Right renal cortex interstitium (tissue), 3 donors: Measurements from ENCODE around the gene SMIM44. TPM values are rescaled to one million over a fixed set of nuclear protein-coding genes. Genes with fewer than 3 reads are reported as not detected.
A peak's percentile ranks its signal among the peaks of the same experiment; 100 is the strongest.

ENCODE experiments used
- DNase-seq, 3 donors: peaks; one replicate each; pipeline ENCODE4 v3.0.0-alpha.2; 2013; ENCODE audit warnings: low read depth in 3 of 3, low spot score in 2 of 3
- polyA plus RNA-seq, 3 donors: library from polyadenylated mRNA; unstranded; fragments of 120-200 nt; gene quantifications; one replicate each; pipeline ENCODE4 v1.2.1, GENCODE V29; 2013; ENCODE audit not compliant: insufficient read length in 3 of 3

Gene SMIM44
- polyA plus RNA-seq, 3 donors = not detected

- no peak for DNase-seq
Observed at GRCh38 chr19:3501780-3502179, 18.5 kb upstream of the SMIM44 start.

GRCh38 chr19:3500429-3501101, 17.3 kb upstream of the SMIM44 start, which contains the start of gene DOHH:
Gene DOHH (minus strand): TSS chr19:3500674. CDS start chr19:3496814, 3,860 bp downstream.
- DNase-seq = peak; percentile 94 to 96 (median 96)

DNA sequence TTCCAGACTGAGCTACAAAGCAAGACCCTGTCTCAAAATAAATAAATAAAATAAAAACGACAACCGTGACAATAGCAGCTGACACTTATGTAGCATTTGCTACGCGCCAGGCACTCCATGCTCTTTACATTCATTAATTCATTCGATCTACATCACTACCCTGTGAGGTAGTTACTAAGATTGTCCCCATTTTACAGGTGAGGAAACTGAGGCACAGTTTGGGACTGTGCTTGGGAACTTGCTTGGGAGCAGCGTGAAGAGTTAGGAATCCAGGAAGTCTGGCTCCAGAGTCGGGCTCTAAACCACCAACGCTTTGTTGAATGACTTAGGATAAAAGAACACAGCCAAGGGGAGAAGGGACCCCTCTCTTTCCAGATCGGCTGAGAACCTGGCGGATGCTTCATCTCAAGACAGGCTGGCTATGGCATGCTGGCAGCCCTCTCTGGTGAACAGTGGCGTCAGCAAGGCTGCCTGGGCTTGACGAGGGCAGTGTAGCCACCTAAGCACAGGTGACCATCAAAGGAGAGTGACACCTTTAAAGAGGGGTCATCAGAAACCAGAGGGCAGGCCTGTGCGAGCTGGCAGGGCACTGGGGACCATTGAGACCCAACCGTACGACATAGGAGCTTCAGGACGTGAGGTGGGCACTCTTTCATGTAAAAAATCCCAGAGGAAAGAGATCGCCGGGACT, 16.6 kb upstream of the SMIM44 start:
- no peak for DNase-seq

DNA sequence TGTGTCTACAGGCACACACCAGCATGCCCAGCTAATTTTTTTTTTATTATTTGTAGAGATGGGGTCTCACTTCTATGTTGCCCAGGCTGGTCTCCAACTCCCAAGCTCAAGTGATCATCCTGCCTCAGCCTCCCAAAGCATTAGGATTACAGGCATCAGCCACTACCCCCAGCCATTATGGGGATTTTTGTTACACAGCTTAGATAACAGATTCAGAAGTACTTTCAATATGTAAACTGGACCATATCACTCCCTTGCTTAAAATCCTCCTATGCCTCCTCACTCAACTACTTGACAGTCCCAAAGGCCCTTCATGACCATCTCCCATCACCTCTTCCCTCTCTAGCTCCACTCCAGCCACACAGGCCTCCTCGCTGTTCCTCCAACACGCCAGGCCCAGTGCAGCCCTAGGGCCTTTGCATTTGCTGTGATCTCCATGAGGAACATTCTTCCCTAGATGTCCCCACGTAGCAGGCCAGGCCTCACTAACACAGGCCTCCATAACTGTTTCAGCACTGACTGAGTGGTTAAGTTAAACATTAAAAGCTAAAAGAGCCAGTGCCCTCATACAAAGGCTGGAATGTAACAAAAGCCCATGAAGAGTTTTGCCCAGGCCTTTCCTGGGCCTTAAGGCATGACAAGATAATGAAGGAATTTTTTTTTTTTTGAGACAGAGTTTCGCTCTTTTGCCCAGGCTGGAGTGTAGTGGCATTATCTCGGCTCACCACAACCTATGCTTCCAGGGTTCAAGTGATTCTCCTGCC, 14.7 kb upstream of the SMIM44 start:
- DNase-seq = no peak

GRCh38 chr19:3496392-3497273, 13.4 kb upstream of the SMIM44 start:
- DNase-seq = no peak

DNA sequence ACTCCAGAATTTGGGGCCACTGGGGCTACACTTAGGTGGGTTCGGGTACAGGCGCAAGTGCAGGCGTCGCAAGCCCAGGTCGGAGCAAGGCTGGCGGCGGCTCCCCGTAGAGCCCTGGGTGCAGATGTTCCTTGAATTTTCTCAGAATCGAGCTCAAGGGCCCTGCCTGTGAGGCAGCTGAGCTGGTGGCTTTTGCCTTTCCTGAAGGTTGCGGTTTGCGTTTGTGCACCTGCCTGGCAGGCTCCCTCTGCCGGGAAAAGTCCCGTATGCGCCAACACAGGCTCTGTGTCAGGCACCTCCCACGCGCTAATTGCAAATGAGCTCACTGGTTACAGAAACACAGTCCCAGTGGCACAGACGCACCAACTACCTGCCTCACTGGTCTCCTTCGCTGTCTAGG, 11.3 kb upstream of the SMIM44 start:
- DNase-seq = no peak

DNA sequence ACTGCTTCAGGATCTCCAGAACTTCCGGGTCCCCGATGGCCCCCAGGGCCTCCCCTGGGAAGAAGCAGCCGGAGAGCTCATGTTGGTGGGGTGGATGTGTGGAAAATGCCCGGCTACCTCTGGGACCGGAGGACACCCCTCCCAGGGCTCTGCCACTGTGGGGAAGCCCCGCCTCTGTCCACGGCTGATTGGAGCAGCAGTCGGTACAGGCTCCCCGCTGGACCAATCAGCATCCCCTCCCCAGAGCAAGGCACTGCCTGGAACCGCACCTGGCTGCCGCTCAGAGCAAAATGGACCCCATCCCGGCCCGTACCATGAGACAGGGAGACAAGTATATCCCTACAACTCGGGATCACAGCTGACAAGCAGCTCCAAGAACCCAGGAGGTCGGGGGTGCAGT, 10.8 kb upstream of the SMIM44 start:
- DNase-seq = no peak

GRCh38 chr19:3493651-3494050, 10.4 kb upstream of the SMIM44 start:
- DNase-seq = no peak

DNA sequence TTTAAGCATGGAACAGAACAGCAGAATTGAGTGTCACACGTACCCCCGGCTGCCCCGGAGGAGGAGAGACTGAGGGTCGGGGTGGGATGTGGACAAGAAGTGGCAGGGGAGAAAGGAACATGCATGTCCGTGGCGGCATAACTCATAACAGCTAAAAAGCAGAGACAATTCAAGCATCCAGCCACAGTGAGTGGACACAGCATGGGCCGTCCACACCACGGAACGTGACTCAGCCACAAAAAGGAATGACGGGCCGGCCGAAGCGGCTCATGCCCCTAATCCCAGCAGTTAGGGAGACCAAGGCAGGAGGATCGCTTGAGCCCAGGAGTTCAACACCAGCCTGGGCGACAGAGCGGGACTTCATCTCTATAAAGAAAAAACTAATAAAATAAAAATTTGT, 9.7 kb upstream of the SMIM44 start:
- no peak for DNase-seq

GRCh38 chr19:3492131-3492839, 9.0 kb upstream of the SMIM44 start:
- DNase-seq = no peak

DNA sequence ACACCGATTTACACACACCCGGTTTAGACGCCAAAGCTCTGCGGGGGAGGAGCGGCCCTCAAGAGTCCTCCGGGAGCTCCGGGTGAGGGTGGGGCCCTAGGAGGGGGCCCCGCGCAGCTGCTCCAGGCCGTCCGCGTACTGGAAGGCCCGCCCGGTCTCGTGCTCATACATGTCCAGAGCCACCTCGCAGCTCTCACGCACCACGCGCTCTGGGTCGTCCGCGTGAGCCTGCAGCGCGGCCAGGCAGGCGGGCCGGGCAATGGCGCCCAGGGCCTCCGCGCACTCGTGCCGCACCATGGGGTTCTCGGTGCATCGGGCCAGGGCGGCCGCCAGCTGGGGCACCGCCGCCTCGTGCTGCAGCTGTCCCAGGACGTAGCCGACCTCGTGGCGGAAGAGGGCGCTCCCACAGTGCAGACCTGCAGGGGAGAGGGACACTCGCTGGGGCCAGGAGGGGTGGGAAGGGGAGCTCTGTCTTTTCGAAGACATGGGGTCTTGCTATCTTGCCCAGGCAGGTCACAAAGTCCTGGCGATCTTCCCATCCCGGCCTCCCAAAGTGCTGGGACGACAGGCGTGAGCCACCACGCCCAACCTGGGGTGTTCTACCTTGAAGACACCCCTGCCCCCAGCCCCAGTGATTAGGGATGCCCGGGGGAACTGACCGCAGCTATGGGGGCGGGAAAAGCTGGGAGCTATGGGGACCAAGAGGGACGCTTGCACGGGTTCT, 8.3 kb upstream of the SMIM44 start:
- DNase-seq = no peak

DNA sequence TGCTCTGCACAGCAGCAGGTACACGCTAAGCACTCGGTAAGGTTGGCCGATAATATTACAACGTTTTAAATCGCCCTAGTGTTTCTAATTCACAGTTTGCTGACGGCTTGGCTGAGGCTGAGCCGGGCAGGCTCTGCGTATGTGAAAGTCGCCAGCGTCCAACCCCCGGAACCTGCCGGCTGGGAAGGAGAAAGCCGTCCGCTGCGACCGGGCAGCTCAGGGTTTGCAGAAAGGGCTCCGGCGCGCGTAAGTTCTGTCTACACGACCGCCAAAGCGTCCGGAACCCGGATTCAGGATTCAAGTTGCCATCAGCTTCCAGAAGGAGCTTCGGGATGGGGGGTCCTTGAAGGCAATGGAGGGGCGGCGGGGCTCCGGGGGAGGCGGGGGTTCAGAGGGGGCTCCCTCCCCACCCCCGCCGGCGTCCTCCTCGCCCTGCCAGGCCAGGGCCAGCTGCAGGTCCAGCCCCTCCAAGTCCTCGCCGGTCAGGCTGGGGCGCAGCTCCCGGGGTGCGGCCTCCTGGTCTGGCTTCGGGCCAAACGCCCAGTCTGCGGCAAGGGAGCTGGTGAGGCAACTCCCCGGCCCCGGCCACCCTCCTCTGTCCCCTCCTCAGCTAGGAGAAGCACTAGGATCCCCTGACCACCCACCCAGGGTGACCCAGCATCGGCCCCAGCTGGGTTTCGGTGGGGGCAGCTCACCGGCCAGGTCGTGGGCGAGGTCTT, 575 bp downstream of the SMIM44 start:
- DNase-seq = no peak

DNA sequence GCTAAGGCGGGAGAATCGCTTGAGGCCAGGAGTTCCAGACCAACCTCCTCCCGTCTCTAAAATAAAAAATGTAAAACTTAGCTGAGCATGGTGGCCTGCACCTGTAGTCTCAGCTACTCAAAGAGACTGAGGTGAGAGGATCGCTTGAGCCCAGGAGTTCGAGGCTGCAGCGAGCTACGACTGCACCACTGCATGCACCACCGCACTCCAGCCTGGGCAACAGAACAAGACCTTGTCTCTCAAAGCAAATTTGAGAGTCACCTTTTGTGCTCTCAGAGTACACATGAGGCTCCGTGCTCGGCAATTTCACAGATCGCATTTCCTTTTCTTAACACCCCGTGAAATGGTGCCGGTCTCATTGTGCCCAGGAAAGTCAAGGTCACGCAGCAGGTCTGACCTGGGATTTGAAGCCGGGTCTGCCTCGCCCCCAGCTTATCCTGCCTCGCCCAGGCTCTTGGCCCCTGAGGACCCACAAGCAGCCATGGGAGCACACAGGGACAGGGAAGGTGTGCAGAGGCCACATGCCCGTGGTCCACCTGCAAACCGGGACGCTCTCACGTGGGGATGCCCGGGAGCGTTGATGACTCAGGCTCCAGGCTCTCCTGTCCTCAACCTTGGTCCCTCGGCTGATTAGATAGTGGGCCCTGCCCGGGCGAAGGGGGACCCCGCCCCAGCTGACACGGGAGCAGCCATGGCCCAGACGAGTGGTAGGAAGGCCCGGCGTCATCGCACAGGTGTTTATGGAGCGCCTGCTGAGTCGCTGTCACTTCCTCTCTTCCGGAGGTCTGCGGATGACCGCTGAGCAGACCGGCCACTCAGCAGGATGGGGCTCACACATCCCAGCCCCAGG, 1.8 kb downstream of the SMIM44 start:
- no peak for DNase-seq

- DNase-seq = no peak
Observed at GRCh38 chr19:3480383-3481091, 2.7 kb downstream of the SMIM44 start, which contains the start of gene SMIM24. Gene SMIM24 (minus strand): TSS chr19:3480525. CDS start chr19:3480463, 62 bp downstream.

DNA sequence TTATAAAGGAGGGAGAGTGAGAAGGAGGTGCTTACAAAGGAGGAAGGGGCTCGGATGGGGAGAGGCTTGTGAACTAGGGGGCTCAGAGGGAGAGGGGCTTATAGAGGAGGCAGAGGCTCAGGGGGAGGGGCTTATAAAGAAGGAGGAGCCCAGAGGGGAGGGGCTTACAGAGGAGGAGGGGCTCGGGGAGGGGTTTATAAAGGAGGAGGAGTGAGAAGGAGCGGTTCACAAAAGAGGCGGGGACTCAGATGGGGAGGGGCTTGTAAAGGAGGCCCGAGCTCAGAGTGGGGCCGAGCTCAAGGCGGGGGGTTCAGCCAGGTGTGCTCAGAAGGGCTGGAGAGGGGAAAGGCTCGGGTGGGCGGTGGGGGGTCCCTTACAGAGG, 3.4 kb downstream of the SMIM44 start:
- DNase-seq = no peak

GRCh38 chr19:3479177-3479833, 3.9 kb downstream of the SMIM44 start:
- no peak for DNase-seq
